ENCODE measurements around the gene CPNE4.

Gene CPNE4

DNA sequence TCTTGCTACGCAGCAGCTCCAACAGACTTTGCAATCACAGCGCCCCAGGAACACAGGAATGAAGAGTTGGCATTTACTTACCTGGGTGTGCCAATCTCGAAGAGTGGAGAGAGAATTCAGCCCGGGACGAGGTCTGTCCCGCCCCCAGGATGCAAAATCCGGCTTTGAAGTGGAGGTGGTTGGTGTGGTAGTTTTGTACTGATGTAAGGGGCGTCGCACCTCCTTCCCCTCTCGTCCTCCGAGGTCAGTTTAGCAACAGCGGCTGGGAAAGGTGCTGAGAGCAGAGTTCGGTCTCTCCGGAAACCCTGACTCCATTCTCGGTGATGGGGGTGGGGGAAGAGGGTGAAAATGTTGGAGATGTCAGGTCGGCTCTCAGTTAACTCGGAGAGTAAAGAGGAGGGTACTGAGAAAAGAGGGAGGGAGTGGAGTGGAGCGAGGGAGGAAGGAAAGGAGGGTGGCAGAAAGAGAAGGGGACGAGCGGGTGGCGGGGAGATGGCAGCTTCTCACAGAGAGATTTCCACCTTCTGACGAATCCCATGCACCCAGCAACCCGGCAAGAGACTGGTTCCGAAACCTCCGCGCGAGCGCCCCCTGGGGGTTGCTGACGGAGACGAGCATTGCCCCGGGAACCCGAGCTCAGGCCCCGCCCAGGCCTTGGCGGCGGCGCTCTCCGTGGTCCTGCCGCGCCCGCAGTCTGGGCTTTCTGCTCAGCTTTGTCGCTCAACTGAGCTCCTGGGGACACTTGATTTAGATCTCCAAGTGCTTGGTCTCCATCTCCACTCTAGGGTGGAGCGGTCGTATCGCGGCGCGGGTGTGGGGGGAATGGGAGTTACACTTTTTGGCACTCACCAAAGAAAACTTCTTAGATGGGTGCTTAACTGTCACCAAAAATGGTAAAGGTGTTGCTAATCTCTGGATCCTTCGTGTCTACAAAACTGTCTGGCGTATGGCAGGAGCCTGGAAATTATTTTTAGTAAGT, at the start of gene CPNE4:
CPNE4 (minus strand) TSS at position 529 of the 979 bp plus-strand sequence.
- no peak within 1 kb of the TSS for H3K9ac ChIP-seq (ENCODE audit: low read depth, low read length, poor library complexity, severe bottlenecking)
- no peaks in the 10 kb centered on the region for H3F3A ChIP-seq (ENCODE audit: low read depth)
- H4K20me1 ChIP-seq (ENCODE audit: insufficient read depth, low read length, poor library complexity, severe bottlenecking): no peaks in the 10 kb centered on the region
- H2AFZ ChIP-seq (ENCODE audit: low read length): no peak within 1 kb of the TSS
- no peaks in the 10 kb centered on the region for H3K4me1 ChIP-seq (ENCODE audit: insufficient read depth, low read length, poor library complexity, severe bottlenecking)
- H3K36me3 ChIP-seq (ENCODE audit: insufficient read depth, low read length): no peaks in the 10 kb centered on the region
- H3K79me2 ChIP-seq (ENCODE audit: insufficient read depth, low read length): no peaks in the 10 kb centered on the region
- H3K27me3 ChIP-seq (ENCODE audit: insufficient read depth, low read length, poor library complexity, severe bottlenecking): no peaks in the 10 kb centered on the region
- no peak within 1 kb of the TSS for H3K4me3 ChIP-seq (ENCODE audit: low read length, poor library complexity, severe bottlenecking)
- H3K4me2 ChIP-seq (ENCODE audit: low read depth, low read length, poor library complexity, severe bottlenecking): no peak within 1 kb of the TSS
- H3K9me2 ChIP-seq (replicated peaks; ENCODE audit: low read depth, low read length): no peaks in the 10 kb centered on the region
- TF ChIP-seq, protein P1, sequence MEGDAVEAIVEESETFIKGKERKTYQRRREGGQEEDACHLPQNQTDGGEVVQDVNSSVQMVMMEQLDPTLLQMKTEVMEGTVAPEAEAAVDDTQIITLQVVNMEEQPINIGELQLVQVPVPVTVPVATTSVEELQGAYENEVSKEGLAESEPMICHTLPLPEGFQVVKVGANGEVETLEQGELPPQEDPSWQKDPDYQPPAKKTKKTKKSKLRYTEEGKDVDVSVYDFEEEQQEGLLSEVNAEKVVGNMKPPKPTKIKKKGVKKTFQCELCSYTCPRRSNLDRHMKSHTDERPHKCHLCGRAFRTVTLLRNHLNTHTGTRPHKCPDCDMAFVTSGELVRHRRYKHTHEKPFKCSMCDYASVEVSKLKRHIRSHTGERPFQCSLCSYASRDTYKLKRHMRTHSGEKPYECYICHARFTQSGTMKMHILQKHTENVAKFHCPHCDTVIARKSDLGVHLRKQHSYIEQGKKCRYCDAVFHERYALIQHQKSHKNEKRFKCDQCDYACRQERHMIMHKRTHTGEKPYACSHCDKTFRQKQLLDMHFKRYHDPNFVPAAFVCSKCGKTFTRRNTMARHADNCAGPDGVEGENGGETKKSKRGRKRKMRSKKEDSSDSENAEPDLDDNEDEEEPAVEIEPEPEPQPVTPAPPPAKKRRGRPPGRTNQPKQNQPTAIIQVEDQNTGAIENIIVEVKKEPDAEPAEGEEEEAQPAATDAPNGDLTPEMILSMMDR (conservative IDR thresholded peaks at IDR 0.05; ENCODE audit: low read length): peak; percentile 79
- TF ChIP-seq EZH2phosphoT487 (IDR thresholded peaks at IDR 0.05; ENCODE audit: borderline replicate concordance): no peak
- no peaks in the 10 kb centered on the region for H3K9me3 ChIP-seq (ENCODE audit: insufficient read depth, low read depth, low read length)

- Histone ChIP-seq H3F3A (ENCODE audit: low read depth) (no peaks in the 10 kb centered on the region), H3K36me3 (ENCODE audit: insufficient read depth, low read length) (no peaks in the 10 kb centered on the region), H3K4me2 (ENCODE audit: low read depth, low read length, poor library complexity, severe bottlenecking) (no peak overlapping the region), H2AFZ (ENCODE audit: low read length) (no peak overlapping the region), H3K9me3 (ENCODE audit: insufficient read depth, low read depth, low read length) (no peaks in the 10 kb centered on the region), H3K27me3 (ENCODE audit: insufficient read depth, low read length, poor library complexity, severe bottlenecking) (no peaks in the 10 kb centered on the region), H4K20me1 (ENCODE audit: insufficient read depth, low read length, poor library complexity, severe bottlenecking) (no peaks in the 10 kb centered on the region), H3K4me1 (ENCODE audit: insufficient read depth, low read length, poor library complexity, severe bottlenecking) (no peaks in the 10 kb centered on the region), H3K9me2 (replicated peaks; ENCODE audit: low read depth, low read length) (no peaks in the 10 kb centered on the region), H3K79me2 (ENCODE audit: insufficient read depth, low read length) (no peaks in the 10 kb centered on the region), H3K9ac (ENCODE audit: low read depth, low read length, poor library complexity, severe bottlenecking) (no peak overlapping the region), H3K4me3 (ENCODE audit: low read length, poor library complexity, severe bottlenecking) (no peak overlapping the region)
- TF ChIP-seq, protein P1 (conservative IDR thresholded peaks at IDR 0.05; ENCODE audit: low read length): no peak
- TF ChIP-seq EZH2phosphoT487 (IDR thresholded peaks at IDR 0.05; ENCODE audit: borderline replicate concordance): no peak
Measured at GRCh38 chr3:132083583-132084279, 48.9 kb upstream of the CPNE4 start.

GRCh38 chr3:132083159-132083558, 48.3 kb upstream of the CPNE4 start:
- H3K79me2 ChIP-seq (ENCODE audit: insufficient read depth, low read length): no peaks in the 10 kb centered on the region
- H2AFZ ChIP-seq (ENCODE audit: low read length): no peak overlapping the region
- H3F3A ChIP-seq (ENCODE audit: low read depth): no peaks in the 10 kb centered on the region
- no peaks in the 10 kb centered on the region for H3K4me1 ChIP-seq (ENCODE audit: insufficient read depth, low read length, poor library complexity, severe bottlenecking)
- no peak for TF ChIP-seq EZH2phosphoT487 (IDR thresholded peaks at IDR 0.05; ENCODE audit: borderline replicate concordance)
- TF ChIP-seq, protein P1 (conservative IDR thresholded peaks at IDR 0.05; ENCODE audit: low read length): no peak
- H3K4me3 ChIP-seq (ENCODE audit: low read length, poor library complexity, severe bottlenecking): no peak overlapping the region
- no peaks in the 10 kb centered on the region for H3K9me3 ChIP-seq (ENCODE audit: insufficient read depth, low read depth, low read length)
- H3K9me2 ChIP-seq (replicated peaks; ENCODE audit: low read depth, low read length): no peaks in the 10 kb centered on the region
- no peaks in the 10 kb centered on the region for H3K36me3 ChIP-seq (ENCODE audit: insufficient read depth, low read length)
- H3K9ac ChIP-seq (ENCODE audit: low read depth, low read length, poor library complexity, severe bottlenecking): no peak overlapping the region
- H3K4me2 ChIP-seq (ENCODE audit: low read depth, low read length, poor library complexity, severe bottlenecking): no peak overlapping the region
- no peaks in the 10 kb centered on the region for H4K20me1 ChIP-seq (ENCODE audit: insufficient read depth, low read length, poor library complexity, severe bottlenecking)
- no peaks in the 10 kb centered on the region for H3K27me3 ChIP-seq (ENCODE audit: insufficient read depth, low read length, poor library complexity, severe bottlenecking)
